Testis (tissue), 2 donors: Measurements from ENCODE around the gene MAP4K4.

Experiments
- CTCF ChIP-seq, 3 experiments: fragments of 450-650 bp in 2 of 3; fragments of 200-600 bp in 1 of 3; sonication (generic) in 1 of 3; IDR thresholded peaks; one replicate each; pipeline ENCODE4 v1.5.1; 2016 to 2019; ENCODE audit warnings: antibody characterized with exemption in 3 of 3, mild to moderate bottlenecking in 2 of 3, moderate library complexity in 1 of 3
- POLR2A ChIP-seq: fragments of 450-650 bp; IDR thresholded peaks from one replicate; pipeline ENCODE4 v1.6.1; 2017; ENCODE audit warnings: antibody characterized with exemption, mild to moderate bottlenecking, moderate library complexity

GRCh38 chr2:101766871-101767739 is 69.6 kb downstream of the MAP4K4 start:
- no peak for TF ChIP-seq CTCF (IDR thresholded peaks at IDR 0.05)
- TF ChIP-seq POLR2A, result no peak
